Thyroid gland (tissue), 4 donors: Measurements from ENCODE around the gene LRRFIP1.

Source experiments
- POLR2A ChIP-seq, 2 donors: fragments of 450-650 bp; IDR thresholded peaks; one replicate each; pipeline ENCODE4 v1.6.1; 2017; ENCODE audit warnings: antibody characterized with exemption in 2 of 2, mild to moderate bottlenecking in 2 of 2, moderate library complexity in 1 of 2
- TF ChIP-seq, protein P1 (sequence below), 6 experiments: fragments of 200-600 bp in 3 of 6; fragments of 450-650 bp in 3 of 6; sonication (generic) in 3 of 6; IDR thresholded peaks; one replicate each; pipeline ENCODE4 v1.5.1; 2016 to 2019; ENCODE audit warnings: antibody characterized with exemption in 6 of 6, mild to moderate bottlenecking in 2 of 6, inconsistent platforms in 1 of 6, moderate library complexity in 1 of 6

- TF ChIP-seq, protein P1, sequence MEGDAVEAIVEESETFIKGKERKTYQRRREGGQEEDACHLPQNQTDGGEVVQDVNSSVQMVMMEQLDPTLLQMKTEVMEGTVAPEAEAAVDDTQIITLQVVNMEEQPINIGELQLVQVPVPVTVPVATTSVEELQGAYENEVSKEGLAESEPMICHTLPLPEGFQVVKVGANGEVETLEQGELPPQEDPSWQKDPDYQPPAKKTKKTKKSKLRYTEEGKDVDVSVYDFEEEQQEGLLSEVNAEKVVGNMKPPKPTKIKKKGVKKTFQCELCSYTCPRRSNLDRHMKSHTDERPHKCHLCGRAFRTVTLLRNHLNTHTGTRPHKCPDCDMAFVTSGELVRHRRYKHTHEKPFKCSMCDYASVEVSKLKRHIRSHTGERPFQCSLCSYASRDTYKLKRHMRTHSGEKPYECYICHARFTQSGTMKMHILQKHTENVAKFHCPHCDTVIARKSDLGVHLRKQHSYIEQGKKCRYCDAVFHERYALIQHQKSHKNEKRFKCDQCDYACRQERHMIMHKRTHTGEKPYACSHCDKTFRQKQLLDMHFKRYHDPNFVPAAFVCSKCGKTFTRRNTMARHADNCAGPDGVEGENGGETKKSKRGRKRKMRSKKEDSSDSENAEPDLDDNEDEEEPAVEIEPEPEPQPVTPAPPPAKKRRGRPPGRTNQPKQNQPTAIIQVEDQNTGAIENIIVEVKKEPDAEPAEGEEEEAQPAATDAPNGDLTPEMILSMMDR (IDR thresholded peaks at IDR 0.05), result no peak
- no peak for TF ChIP-seq POLR2A (IDR thresholded peaks at IDR 0.05)
These were observed 90.2 kb downstream of the LRRFIP1 start for GRCh38 chr2:237717366-237718276.
